EH (cell line): ENCODE results near the gene ZNF2.
A peak's percentile ranks its signal among the peaks of the same experiment; 100 is the strongest.

Experiments
- DNase-seq: peaks from one replicate; pipeline ENCODE4 v3.0.0-alpha.2; 2015; ENCODE audit warnings: low read depth

ZNF2 gene

DNA sequence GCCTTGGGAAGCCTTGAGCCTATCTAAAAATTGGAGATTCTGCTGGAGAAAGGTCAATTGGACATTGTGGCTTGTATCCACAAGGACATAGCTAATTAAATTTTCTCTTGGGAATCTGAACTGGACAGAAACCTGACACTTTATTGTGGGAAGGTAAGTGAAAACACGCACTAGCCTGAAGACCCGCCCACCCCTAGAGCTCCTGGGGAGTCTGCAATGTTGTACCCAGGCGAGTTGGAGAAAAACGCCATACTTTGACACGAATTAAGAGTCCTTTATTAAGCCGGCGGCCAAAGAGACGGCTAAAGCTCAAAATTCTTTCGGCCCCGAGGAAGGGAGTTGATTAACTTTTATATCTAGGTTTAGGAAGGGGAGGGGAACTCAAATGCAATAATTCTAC lies 40.5 kb downstream of the ZNF2 start:
- DNase-seq: no peak

DNA sequence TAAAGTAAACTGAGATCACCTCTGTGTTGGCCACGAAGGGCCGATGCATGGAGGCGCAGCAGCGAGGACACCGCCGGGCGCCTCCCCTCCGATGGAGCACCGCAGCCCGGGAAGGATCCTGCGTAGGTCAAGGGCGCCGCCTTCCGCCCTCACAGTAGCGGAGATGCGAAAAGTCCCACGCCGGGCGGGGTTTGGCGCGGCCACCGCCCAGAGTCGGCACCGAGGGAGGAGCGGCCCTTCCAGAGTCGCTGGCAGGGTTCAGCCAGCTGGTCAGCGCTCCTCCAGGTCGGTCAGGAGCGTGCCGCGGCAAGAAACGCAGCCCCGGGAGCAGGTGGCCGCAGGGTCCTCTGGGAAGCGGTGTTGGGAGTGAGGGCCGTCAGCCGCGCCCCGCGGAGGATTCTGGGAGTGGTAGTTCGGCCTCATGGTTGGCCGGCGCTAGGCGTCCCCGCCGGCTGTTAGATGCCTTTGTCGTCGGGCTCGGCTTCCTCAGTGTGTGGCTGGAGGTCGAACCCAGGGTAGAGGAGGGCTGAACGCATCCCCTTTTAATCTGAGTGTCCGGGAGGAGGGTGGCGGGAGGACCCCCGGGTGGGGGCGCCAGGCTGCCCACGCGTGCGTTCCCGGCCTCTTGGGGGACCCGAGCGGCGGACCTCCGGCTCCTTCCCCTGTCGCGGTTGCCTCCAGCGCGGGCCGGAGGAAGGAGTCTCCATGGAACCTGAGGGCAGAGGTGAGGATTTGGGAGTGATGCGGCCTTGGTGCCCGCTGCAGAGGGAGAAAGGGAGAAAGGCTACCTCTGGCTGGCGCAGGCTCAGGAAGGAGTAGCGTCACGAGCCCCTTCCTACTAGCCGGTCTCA lies 41.7 kb downstream of the ZNF2 start, which contains the start of gene ZNF892:
TSS of gene ZNF892 (plus strand) at position 411 of the 851 bp plus-strand sequence. CDS start at position 706, 295 bp downstream.
- peak; percentile 88 for DNase-seq

DNA sequence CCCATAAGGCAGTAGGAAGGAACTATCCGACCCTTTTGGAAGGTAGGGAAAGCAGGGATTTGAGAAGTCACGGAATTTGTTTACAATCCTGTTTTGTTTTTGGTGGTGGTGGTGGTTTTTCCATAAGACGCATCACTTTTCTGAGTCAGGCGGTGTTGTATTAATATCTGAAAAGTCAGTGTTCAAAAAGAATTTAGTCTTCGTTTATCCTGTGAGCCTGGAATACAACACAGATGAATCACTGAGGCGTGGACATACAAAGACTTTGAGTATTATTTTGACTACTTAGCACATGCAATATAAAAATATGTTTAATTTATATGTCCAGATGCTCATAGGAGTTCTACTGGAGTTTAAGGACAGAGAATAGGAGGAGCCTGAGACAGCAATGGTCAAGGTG lies 42.5 kb downstream of the ZNF2 start:
- peak; percentile 10 for DNase-seq

- DNase-seq: no peak
Measured at GRCh38 chr2:95215018-95215612, 49.5 kb downstream of the ZNF2 start.

DNA sequence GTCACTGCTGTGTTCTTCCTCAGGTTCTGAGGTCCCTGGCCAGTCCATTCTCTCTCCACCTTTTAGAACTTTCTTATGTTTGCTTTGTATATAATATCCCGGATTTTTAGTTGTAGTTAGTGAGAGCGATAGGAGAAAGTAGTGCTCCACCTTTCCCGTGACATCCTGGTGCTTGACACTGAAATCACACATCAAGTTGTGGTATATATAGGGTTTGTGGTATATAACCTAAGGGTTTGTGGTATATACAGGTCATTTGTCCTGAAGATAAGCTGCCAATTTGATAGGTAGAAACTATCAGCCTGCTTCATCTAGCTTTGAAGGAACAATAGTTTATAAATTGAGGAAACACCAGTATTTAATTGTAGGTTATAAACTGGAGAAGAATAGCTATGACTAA lies 54.8 kb downstream of the ZNF2 start:
- DNase-seq: no peak

DNA sequence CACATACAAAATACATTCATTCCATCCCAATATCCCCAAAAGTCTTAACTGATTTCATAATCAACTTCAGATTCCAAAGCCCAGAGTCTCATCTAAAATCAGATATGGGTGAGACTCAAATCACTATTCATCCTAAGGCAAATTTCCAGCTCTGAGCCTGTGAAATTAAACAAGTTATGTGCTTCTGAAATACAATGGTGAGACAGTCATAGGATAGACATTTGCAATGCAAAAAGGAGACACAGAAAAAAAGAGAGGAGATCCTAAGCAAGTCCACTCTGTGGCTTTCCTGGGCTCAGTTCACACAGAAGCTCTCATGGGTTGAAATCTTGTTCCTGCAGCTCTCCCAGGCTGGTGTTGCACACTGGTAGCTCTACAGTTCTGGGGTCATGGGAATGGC lies 60.0 kb downstream of the ZNF2 start:
- peak; percentile 39 for DNase-seq

DNA sequence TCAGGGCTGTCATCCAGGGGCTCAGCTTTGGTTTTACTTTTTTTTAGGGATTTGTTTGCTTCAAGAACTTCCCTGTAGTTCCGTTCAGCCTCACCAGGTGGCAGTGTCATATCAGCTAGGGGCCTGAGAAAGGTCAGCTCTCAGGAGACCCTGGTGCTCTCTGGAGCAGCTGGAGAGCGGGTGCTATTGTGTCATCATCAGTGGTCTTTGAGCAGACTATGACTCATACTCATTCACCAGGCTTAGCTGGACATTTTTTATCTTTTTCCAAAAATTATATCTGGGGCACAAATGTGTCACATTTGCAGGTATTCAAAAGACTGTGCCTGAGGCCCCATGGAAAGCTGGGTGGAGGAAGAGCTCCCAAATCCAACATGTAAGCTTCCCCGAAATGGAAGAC lies 66.1 kb downstream of the ZNF2 start:
- DNase-seq: peak; percentile 76

DNA sequence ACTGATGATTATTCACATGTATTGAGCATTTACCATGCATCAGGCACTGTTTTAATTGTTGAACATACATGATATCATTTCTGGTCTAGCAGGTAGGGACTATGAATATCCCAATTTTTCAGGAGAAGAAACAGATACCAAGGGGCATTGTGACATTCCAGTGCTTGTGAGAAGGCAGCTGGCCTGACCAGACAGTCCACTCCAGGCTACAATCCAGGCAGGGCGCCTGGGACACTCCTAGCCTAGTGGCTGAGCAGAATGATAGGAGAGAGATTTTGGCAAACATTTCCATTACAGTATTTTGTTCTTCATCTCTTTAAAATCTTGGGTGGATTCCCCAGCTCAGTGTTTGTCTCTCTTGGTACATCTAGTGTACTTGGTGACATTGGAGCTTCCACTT lies 66.6 kb downstream of the ZNF2 start:
- DNase-seq: no peak
